Activated naive CD8-positive, alpha-beta T cell treated with anti-CD3 and anti-CD28 coated beads for 36 hours (primary cell): Measurements from ENCODE around the gene STMN3. TPM values are rescaled to one million over a fixed set of nuclear protein-coding genes. Genes with fewer than 3 reads are reported as not detected.
A peak's percentile ranks its signal among the peaks of the same experiment; 100 is the strongest.
"Not testable (repeated sequence)": the region's sequence is repeated elsewhere in the genome, so short reads cannot be mapped to it uniquely, and the experiment has no call there.

Source experiments
- DNase-seq: peaks from one replicate; pipeline ENCODE4 v3.0.0; 2021
- H3K27ac Mint-ChIP-seq: one replicate; pipeline ENCODE4 v1.8.0; 2022; ENCODE audit warnings: mild to moderate bottlenecking, moderate library complexity, mixed read lengths
- H3K27me3 Mint-ChIP-seq: one replicate; pipeline ENCODE4 v1.8.0; 2022; ENCODE audit warnings: mild to moderate bottlenecking, mixed read lengths
- H3K36me3 Mint-ChIP-seq: one replicate; pipeline ENCODE4 v1.8.0; 2021; ENCODE audit warnings: mild to moderate bottlenecking, mixed read lengths
- H3K4me1 Mint-ChIP-seq: one replicate; pipeline ENCODE4 v1.8.0; 2021; ENCODE audit warnings: mixed read lengths
- H3K4me3 Mint-ChIP-seq: one replicate; pipeline ENCODE4 v1.8.0; 2022; ENCODE audit warnings: mild to moderate bottlenecking, moderate library complexity, mixed read lengths
- H3K9me3 Mint-ChIP-seq: one replicate; pipeline ENCODE4 v1.8.0; 2022; ENCODE audit warnings: mixed read lengths
- total RNA-seq, 2 experiments: library from RNA; stranded (reverse); gene quantifications; one replicate each; pipeline ENCODE4 v1.2.3, GENCODE V29; 2021

STMN3 gene
- total RNA-seq, 2 experiments from 2014 or later = 10.2 to 11.7 TPM

- peak; percentile 96 for DNase-seq
- peak overlapping the region; percentile 96 for H3K4me3 Mint-ChIP-seq
- peak overlapping the region; percentile 93 for H3K27ac Mint-ChIP-seq
- no peaks in the 10 kb centered on the region for H3K27me3 Mint-ChIP-seq
- no peaks in the 10 kb centered on the region for H3K9me3 Mint-ChIP-seq
- H3K36me3 Mint-ChIP-seq = peaks cover 27% of the 10 kb centered on the region
- H3K4me1 Mint-ChIP-seq = peaks cover 39% of the 10 kb centered on the region
Measured at GRCh38 chr20:63627129-63627750, 26.0 kb downstream of the STMN3 start.

DNA sequence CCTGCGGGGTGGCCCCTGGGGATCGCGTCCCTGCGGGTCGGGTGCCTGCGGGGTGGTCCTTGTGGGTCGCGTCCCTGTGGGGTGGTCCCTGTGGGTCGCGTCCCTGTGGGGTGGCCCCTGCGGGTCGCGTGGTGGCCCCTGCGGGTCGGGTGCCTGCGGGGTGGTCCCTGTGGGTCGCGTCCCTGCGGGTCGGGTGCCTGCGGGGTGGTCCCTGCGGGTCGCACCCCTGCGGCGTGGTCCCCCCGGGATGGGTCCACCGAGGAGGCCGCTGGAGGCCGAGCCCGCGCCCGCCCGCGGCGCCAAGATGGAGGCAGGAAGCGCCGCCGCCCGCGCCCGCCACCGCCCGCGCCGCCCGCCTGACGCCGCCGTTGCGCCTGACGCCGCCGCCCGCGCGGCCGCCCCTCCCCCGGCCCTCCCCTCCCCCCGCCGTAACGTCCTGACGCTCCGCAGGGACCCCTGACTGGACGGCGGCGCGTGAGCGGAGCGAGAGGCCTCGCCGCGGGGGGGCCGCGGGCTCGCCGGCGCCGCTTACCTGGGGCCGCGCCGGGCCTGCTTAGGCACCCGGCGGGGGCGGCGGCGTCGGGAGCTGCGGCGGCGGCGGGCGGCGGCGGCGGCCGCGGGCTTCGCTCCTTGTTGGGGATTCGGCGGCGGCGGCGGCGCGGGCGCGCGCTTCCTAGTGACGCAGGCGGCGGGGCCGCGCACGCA is 26.6 kb downstream of the STMN3 start, which contains the start of gene GMEB2:
GMEB2 (minus strand) TSS at position 678 of the 705 bp plus-strand sequence. CDS start 7,704 bp downstream, outside the sequence.
- H3K36me3 Mint-ChIP-seq = peaks cover 26% of the 10 kb centered on the region
- peak within 1 kb of the TSS; percentile 93 for H3K27ac Mint-ChIP-seq
- peaks cover 38% of the 10 kb centered on the region for H3K4me1 Mint-ChIP-seq
- no peaks in the 10 kb centered on the region for H3K27me3 Mint-ChIP-seq
- peak; percentile 79 for DNase-seq
- peak within 1 kb of the TSS; percentile 96 for H3K4me3 Mint-ChIP-seq
- no peaks in the 10 kb centered on the region for H3K9me3 Mint-ChIP-seq

DNA sequence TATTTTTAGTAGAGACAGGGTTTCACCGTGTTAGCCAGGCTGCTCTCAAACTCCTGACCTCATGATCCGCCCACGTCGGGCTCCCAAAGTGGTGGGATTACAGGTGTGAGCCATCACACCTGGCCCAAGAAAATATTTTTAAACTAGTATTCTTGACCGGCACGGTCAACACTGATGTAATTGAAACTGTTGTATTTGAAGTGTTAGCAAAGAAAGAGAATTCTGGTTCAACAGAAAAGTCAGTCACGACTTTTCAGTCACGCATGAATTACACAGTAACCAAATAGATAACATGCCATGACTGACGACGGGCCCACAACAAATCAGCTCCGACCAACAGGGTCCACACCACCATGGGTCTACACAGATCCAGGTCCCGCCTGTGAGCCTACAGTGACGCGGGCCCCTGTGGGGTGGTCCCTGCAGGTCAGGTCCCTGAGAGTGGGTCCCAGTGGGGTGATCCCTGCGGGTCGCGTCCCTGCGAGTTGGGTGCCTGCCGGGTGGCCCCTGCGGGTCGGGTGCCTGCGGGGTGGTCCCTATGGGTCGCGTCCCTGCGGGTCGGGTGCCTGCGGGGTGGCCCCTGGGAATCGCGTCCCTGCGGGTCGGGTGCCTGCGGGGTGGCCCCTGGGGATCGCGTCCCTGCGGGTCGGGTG is 27.3 kb downstream of the STMN3 start:
- Mint-ChIP-seq H3K27me3 (no peaks in the 10 kb centered on the region), H3K4me3 (peak overlapping the region; percentile 84), H3K9me3 (no peaks in the 10 kb centered on the region), H3K36me3 (peaks cover 24% of the 10 kb centered on the region), H3K27ac (peak overlapping the region; percentile 93), H3K4me1 (peaks cover 34% of the 10 kb centered on the region)
- peak; percentile 37 for DNase-seq

GRCh38 chr20:63624486-63624885 is 28.7 kb downstream of the STMN3 start:
- DNase-seq = no peak
- Mint-ChIP-seq H3K9me3 (no peaks in the 10 kb centered on the region), H3K4me3 (no peak overlapping the region)

DNA sequence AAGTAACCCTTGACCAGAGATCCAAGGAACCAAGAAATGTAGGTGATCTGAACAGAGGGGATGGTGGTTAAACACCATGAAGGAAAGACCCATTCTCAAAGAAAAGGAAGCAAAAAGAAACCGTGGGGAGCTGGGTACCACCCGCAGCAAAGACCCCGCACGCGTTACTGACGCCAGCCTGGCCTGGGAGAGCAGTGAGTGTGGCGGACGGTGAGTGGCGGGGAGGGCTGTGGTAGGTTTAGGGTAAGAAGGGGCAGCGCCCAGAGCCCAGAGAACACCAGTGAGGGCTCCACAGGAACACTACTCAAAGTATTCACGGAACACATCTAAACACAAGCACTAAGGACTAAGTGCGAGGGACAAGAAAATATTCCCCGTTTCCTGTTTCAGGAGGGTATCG is 30.5 kb downstream of the STMN3 start:
- H3K4me3 Mint-ChIP-seq = no peak overlapping the region
- no peaks in the 10 kb centered on the region for H3K9me3 Mint-ChIP-seq
- peaks cover 5% of the 10 kb centered on the region for H3K36me3 Mint-ChIP-seq
- H3K27ac Mint-ChIP-seq = no peak overlapping the region
- no peaks in the 10 kb centered on the region for H3K27me3 Mint-ChIP-seq
- peaks cover 15% of the 10 kb centered on the region for H3K4me1 Mint-ChIP-seq
- no peak for DNase-seq

More at GRCh38 chr20:63624486-63624885, 28.7 kb downstream of the STMN3 start:
- H3K27me3 Mint-ChIP-seq = no peaks in the 10 kb centered on the region
- peaks cover 17% of the 10 kb centered on the region for H3K36me3 Mint-ChIP-seq
- H3K27ac Mint-ChIP-seq = no peak overlapping the region
- H3K4me1 Mint-ChIP-seq = peaks cover 26% of the 10 kb centered on the region

- H3K36me3 Mint-ChIP-seq = peaks cover 5% of the 10 kb centered on the region
- H3K27me3 Mint-ChIP-seq = no peaks in the 10 kb centered on the region
- H3K9me3 Mint-ChIP-seq = no peaks in the 10 kb centered on the region
- H3K4me1 Mint-ChIP-seq = peaks cover 15% of the 10 kb centered on the region
- DNase-seq = no peak
- no peak overlapping the region for H3K27ac Mint-ChIP-seq
- H3K4me3 Mint-ChIP-seq = no peak overlapping the region
Measured at GRCh38 chr20:63622096-63622495, 31.1 kb downstream of the STMN3 start.

- peaks cover 15% of the 10 kb centered on the region for H3K4me1 Mint-ChIP-seq
- no peak overlapping the region for H3K4me3 Mint-ChIP-seq
- H3K36me3 Mint-ChIP-seq = peaks cover 5% of the 10 kb centered on the region
- H3K27me3 Mint-ChIP-seq = no peaks in the 10 kb centered on the region
- DNase-seq = no peak
- H3K27ac Mint-ChIP-seq = peak overlapping the region; percentile 13
- H3K9me3 Mint-ChIP-seq = no peaks in the 10 kb centered on the region
Measured at GRCh38 chr20:63620991-63621390, 32.2 kb downstream of the STMN3 start.

GRCh38 chr20:63619505-63619904 is 33.7 kb downstream of the STMN3 start:
- DNase-seq = no peak
- H3K27ac Mint-ChIP-seq = no peak overlapping the region
- no peaks in the 10 kb centered on the region for H3K27me3 Mint-ChIP-seq
- no peak overlapping the region for H3K4me3 Mint-ChIP-seq
- peaks cover 1% of the 10 kb centered on the region for H3K36me3 Mint-ChIP-seq
- H3K4me1 Mint-ChIP-seq = peaks cover 13% of the 10 kb centered on the region
- no peaks in the 10 kb centered on the region for H3K9me3 Mint-ChIP-seq

DNA sequence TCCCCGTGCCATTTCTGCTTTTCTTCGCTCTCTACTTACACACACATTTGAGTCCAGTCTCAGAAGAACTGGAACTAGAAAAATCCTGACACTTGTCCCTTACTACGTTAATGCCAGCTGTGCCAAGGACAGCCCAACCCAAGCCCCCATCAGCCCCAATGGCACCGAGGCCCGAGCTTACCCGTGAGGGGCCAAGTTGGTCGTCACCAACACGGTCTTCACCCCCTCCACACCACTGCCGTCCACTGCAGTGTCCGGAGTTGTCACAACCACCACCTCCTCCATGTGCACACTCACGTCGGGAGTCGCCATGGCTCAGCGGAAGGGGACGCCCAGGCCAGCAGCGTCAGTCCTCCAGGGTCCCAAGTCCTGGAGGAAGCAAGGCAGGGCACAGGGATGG is 34.1 kb downstream of the STMN3 start:
- Mint-ChIP-seq H3K27ac (no peak overlapping the region), H3K27me3 (no peaks in the 10 kb centered on the region), H3K4me1 (peaks cover 12% of the 10 kb centered on the region), H3K4me3 (no peak overlapping the region), H3K9me3 (no peaks in the 10 kb centered on the region), H3K36me3 (peaks cover 1% of the 10 kb centered on the region)
- no peak for DNase-seq

DNA sequence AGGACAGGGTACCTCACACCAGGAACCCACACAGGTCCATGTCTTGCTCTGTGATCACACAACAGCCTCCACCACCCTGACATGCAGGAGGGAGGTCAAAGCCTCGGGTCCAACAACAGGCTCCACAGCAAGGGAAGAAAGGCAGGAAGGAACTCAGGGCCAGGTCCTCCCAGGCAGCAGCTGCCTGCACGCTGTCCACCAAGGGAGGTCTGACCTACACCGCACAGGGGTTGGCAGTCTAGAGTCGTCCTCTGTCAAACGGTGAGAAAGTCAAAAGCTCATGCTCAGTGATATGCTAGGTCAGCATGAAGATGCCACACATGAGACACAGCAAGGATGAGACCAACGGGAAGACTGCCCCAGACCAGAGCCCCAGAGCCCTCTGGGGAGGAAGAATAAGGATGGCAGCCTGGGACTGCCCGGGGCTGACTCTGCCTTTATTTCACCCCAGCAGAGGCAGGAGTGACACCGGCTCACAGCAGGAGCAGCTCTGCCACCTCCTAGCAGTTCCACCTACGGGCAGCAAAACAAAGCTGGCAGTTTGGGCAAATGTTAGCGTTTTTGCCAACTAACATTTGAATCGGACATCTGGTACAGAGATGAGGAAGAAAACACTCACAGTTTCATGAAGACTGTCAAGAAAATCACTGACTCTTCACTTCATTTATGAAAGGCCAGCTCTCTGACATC is 34.8 kb downstream of the STMN3 start:
- DNase-seq = no peak
- peaks cover 1% of the 10 kb centered on the region for H3K36me3 Mint-ChIP-seq
- no peak overlapping the region for H3K4me3 Mint-ChIP-seq
- H3K4me1 Mint-ChIP-seq = peaks cover 12% of the 10 kb centered on the region
- no peak overlapping the region for H3K27ac Mint-ChIP-seq
- no peaks in the 10 kb centered on the region for H3K27me3 Mint-ChIP-seq
- H3K9me3 Mint-ChIP-seq = no peaks in the 10 kb centered on the region

DNA sequence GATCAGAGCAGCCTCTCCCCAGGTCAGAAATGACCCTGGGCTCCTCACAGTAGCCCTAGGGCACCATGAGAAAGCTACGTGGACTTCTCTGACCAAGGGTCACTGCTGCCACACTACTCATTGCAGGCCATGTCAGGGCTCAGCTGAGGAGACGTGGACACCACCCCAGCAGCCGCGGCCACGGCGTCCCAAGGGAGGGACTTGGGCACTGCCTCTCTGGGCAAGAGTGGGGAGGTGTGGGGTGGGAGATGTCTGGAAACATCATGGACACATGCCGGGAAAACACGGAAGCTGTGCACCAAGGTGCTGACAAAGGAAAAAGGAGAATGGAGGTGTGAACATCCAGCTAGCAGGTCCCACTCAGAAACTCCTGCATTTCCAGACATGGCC is 35.4 kb downstream of the STMN3 start:
- Mint-ChIP-seq H3K36me3 (peaks cover under 1% of the 10 kb centered on the region), H3K27ac (no peak overlapping the region), H3K4me3 (no peak overlapping the region), H3K4me1 (peaks cover 12% of the 10 kb centered on the region), H3K27me3 (no peaks in the 10 kb centered on the region), H3K9me3 (no peaks in the 10 kb centered on the region)
- no peak for DNase-seq

GRCh38 chr20:63617092-63617875 is 35.9 kb downstream of the STMN3 start:
- peaks cover 6% of the 10 kb centered on the region for H3K4me1 Mint-ChIP-seq
- no peak for DNase-seq
- no peaks in the 10 kb centered on the region for H3K27me3 Mint-ChIP-seq
- H3K4me3 Mint-ChIP-seq = no peak overlapping the region
- no peaks in the 10 kb centered on the region for H3K9me3 Mint-ChIP-seq
- no peak overlapping the region for H3K27ac Mint-ChIP-seq
- H3K36me3 Mint-ChIP-seq = no peaks in the 10 kb centered on the region

- not testable (repeated sequence) for H3K4me3 Mint-ChIP-seq, H3K36me3 Mint-ChIP-seq, H3K9me3 Mint-ChIP-seq, H3K27ac Mint-ChIP-seq, H3K27me3 Mint-ChIP-seq, DNase-seq, H3K4me1 Mint-ChIP-seq
Measured at GRCh38 chr20:63613863-63614594, 39.2 kb downstream of the STMN3 start.
